Middle frontal gyrus (tissue), 1 donor: Measurements from ENCODE around the gene FBXL7.

Experiments used
- DNase-seq: peaks from one replicate; pipeline ENCODE4 v3.0.0-alpha.2; 2015; ENCODE audit warnings: low spot score; ENCODE audit errors: extremely low spot score

The FBXL7 gene

GRCh38 chr5:15575666-15576065 is 75.7 kb downstream of the FBXL7 start:
- no peak for DNase-seq

DNA sequence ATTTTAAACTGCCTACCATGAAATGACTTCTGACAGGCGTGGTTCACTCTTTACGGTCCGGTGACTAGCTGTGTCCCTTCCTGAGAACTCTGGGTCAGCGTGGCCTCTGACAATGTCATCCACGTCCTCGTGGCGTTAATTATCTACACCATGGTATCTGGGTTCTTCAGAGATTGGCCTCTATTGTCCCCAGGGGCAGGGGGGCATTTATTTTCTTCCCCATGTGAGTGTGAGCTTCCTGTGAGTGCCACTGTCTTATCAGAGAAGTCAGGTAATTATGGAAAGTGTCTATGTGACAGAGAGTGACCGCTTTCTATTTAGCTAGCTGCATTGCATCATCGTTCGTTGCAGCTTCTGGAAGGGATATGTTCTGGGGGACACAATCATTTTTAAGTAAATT is 77.2 kb downstream of the FBXL7 start:
- no peak for DNase-seq

- DNase-seq, result no peak
Observed at GRCh38 chr5:15577831-15578230, 77.9 kb downstream of the FBXL7 start.

DNA sequence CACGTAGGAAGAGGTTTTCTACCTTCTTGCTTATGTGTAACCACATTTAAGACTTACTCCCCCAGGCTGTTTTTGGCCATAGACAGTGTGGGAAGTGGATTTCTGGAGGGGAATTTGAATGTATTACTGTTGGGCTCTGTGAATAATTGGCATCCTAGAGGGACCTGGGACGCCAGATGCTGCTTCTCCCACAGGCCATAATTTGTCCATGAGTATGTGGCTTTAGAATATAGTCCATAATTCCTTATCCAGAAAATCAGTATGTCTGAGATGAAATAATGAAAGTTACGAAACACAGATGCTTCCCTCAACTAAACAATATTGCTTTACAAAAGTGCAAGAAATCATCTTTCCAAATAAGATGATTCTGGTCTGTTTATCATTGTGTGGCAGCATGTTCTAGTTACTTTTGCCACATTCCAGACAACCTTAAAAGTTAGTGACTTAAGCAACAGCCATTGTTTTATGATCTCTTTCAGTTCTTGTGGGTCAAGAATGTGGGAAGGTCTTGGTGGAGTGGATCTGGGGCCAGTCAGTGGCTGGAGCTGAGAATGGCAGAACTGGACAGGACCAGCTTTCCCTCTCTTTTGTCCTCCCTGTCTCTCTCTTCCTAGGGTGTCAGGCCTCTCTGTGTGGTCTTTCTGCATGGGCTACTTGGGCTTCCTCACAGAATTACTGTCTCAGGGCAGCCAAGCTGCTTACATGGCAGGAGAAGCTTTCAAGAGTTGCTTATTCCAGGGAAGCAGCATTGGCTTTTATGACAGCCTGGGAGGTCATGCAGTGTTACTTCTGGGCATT is 79.4 kb downstream of the FBXL7 start:
- DNase-seq, result no peak

DNA sequence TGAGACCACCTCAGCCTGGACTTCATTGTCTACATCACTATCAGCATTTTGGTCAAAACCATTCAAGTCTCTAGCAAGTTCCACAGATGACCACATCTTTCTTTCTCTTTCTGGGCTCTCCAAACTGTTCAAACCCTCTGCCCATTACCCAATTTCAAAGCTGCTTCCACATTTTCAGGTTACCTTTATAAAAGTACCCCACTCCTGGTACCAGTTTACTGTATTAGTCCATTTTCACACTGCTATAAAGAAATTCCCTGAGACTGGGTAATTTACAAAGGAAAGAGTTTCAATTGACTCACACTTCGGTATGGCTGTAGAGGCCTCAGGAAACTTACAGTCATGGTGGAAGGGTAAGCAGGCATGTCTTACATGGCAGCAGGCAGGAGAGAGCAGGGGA is 84.5 kb downstream of the FBXL7 start:
- no peak for DNase-seq

GRCh38 chr5:15585128-15585527 is 85.1 kb downstream of the FBXL7 start:
- no peak for DNase-seq

GRCh38 chr5:15585841-15586591 is 86.0 kb downstream of the FBXL7 start:
- DNase-seq, result no peak

GRCh38 chr5:15587916-15588315 is 87.9 kb downstream of the FBXL7 start:
- no peak for DNase-seq

DNA sequence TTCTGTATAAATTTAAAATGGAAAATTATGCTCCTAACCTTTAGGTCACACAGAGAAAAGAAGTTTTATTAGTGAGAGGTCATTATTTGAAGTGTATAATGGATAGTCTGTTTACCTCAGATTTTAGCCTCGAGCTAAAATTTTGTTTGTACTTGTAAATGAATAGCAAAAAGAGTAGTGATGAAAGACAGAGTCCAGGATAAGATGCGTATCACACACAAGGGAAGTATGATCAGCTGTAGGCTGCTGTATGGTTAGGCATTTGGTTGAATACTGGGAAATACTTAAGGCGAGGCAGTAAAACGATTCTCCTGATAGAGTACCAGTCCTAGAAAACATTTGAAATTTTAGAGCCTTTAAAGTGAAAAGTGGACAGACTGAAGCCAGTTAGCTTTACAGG is 92.7 kb downstream of the FBXL7 start:
- no peak for DNase-seq

DNA sequence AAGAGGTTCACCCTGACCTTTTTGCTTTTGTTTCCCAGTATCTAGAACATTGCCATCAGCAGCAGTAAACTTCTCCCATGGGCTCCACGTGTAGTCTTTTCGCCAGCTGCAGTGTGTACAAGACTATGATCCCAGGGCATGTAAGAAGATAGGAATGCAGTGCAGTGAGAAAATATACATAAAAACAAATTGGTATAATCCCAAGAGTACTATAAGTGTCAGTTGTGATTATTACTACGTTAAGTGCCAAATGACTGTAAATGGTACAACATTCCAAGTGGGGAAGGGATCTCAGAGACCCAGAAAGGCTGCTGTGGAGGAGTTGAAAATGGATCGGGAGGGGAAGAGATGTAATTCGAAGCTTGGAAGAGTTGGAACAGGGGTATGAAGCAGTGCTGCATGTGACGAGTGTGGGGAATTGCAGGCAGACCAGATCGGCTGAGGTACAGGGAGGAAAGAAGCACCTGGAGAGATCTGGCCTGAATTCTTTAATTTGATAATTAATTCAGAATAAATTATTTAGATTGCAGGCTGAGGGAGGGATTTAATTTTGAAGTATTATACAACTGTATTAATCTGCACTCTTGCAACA is 95.1 kb downstream of the FBXL7 start:
- DNase-seq, result no peak

DNA sequence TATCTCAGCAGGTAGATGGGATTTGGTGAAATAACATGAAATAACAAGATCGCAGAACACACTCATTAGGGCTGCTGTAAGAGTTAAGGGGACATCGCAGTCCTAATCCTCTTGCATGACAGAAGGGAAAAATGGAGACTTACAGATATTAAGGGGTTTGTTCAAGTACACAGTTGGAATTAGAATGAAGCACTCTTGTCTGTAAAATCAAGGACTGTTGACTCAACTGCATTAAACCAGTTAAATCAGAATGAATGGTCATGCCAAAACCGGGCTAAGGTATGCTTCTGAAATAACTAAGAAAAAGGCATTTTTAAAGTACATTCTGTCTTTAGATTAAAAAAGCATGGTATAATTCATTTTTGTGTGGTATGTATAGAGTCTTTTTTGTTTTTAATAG is 95.9 kb downstream of the FBXL7 start:
- DNase-seq, result no peak

DNA sequence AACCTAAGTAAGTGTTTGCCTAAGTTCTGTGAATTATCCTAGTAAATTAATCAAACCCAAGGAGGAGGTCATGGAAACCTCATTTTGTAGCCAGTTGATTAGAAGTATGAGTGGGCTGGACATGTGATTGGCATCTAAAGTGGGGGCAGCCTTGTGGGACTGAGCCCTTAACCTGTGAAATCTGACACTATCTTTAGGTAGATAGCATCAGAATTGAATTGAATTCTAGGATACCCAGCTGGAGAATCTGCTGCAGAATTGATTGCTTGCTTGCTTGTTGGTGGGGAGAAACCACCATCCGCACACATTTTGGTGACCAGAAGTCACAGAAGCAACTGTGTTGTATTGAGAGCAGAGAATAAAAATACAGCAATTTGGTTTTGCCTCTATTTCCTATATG is 97.0 kb downstream of the FBXL7 start:
- no peak for DNase-seq

GRCh38 chr5:15597804-15598203 is 97.8 kb downstream of the FBXL7 start:
- DNase-seq, result no peak

DNA sequence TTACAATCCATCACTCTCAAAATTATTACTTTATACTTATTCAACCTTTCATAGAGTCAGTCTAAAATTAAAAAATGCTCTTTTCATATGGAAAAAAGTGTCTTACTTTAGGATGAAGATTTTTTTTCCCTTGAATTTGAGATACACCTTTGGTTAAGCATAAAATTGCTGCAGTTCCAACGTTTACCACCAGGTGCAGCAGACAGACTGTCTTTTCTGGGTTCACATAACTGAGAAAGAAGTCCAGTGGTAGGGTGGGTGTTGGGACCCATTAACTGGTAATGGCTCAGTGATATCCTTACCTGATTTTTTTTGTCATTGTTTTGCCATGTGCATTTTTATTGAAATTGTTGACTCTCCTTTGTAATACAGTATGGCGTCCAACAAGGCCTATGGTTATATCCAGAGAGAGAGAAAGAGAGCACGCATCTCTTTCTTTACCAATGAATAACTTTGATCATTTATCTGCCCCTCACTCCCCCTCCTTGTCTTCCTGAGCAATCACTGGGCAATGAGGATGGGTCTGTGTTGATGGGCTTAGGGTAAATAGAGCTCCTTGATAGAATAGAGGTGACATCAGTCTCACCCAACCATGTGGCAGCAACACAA is 98.4 kb downstream of the FBXL7 start:
- no peak for DNase-seq

DNA sequence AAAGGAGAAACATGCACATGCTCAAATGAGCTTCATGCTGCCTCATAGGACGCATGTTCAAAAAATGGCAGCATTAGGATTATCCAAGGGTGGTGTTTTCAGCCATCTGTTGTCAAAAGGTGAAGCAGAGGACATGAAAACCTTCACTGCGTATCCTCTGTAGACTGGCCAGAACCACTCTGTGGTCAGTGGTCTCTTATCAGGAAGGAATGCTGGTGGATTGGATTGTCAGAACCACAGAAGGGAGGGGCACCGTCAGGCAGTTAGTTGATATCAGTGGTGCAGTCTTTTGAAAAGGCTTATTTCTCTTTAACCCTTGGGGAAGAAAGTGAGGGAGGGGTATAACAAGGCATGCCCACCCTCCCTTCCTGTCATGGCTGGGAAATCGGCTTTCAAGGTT is 100.1 kb downstream of the FBXL7 start:
- no peak for DNase-seq

GRCh38 chr5:15601274-15601673 is 101.3 kb downstream of the FBXL7 start:
- no peak for DNase-seq

GRCh38 chr5:15601853-15602252 is 101.9 kb downstream of the FBXL7 start:
- no peak for DNase-seq

DNA sequence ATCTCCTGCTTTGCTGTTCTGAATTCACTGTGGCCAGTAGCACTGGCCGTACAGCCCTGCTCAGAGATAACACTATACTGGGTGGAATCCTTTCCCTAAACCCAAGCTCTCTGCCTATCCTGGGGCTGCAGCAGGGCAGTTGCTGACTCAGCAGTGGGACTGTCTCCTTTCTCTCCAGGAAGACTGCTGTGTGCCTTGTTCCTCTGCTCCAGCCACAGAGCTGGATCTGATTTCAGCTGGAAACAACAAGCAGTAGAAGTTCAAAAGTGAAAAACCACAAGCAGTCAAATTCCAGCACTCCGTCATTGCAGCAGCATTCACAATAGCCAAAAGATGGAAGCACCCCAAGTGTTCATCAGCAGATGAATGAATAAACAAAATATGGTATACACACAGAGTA is 105.0 kb downstream of the FBXL7 start:
- no peak for DNase-seq

GRCh38 chr5:15606197-15606596 is 106.2 kb downstream of the FBXL7 start:
- no peak for DNase-seq

DNA sequence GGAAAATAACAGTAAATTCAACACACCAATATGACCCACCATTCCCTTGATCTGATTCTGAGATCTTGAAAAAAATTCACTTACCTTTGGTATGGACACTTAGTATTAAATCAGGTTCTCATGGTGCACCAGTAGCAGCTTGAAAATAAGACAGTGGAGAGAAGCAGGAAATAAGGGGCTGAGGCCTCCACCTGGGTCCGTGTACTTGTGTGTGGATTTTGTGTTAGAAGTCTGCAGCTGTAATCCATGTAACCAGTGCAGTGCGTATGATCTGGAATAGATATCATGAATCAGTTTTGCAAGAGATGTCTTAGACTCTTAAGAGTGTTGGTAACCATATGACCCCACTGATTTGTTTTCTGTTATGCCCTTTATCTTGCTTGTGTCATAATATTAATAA is 107.1 kb downstream of the FBXL7 start:
- no peak for DNase-seq

DNA sequence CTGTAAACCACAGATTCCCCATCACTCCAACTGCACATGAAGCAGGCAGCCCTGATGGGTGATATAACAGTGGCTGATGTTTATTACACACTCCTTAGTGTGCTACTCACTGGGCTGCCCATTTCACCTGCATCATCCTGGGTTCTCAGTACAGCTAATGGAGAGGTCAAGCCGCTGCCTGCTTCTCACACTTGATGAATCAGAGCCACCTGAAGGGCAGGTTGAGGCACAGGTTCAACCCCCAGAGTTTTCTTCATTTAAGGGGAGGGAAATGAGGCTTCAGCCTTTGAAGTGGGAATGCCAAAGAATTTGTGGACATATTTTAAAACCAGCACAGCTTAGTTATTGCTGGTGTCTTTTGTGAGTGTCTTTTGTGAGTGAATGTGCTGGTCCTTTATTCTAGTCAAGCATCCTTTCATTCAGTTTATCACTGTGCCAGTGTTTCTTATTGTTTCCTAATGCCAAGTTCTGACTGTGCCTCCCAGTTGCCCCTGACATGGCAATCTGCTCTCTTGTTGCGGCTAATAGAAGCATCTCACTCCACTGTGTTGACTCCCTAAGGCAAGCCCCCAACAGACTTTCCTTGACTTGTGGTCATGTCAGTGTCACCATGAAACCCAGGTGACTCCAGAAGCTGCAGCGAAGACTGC is 109.2 kb downstream of the FBXL7 start:
- no peak for DNase-seq

- no peak for DNase-seq
Observed at GRCh38 chr5:15610216-15610615, 110.2 kb downstream of the FBXL7 start.
